GM19035 (cell line): Measurements from ENCODE around the gene CT45A6.
"Not testable (repeated sequence)": the region's sequence is repeated elsewhere in the genome, so short reads cannot be mapped to it uniquely, and the experiment has no call there.

Experiments used
- ATAC-seq: cut with Tn5 transposase; IDR thresholded peaks from one replicate; pipeline ENCODE4 v1.9.1; 2021; ENCODE audit not compliant: unreplicated experiment

The CT45A6 gene

DNA sequence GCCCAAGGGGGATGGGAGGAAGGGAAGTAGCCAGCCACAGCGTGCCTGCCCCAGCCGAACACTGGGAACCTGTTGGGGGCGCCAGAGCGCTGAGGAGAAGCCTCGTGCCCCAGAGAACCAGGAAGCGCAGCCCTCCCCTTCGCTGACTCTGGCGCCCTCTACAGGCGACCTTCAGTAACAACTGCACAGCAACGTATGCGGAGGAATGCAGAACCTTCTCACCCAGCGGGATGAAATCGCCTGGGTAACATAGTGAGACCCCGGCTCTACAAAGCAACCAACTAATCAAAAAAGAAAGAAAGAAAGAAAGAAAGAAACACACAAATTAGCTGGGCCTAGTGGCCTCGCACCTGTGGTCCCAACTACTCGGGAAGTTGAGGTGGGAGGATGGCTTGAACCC lies at the start of gene CT45A6:
CT45A6 (minus strand) TSS at position 101 of the 400 bp plus-strand sequence. CDS start 3,794 bp downstream, outside the sequence.
- not testable (repeated sequence) for ATAC-seq

GRCh38 chrX:135837180-135837579 lies 34.6 kb upstream of the CT45A6 start, which contains the start of gene CT45A7:
Gene CT45A7 (minus strand): TSS chrX:135837280. CDS start chrX:135833533, 3,747 bp downstream.
- ATAC-seq: not testable (repeated sequence)

DNA sequence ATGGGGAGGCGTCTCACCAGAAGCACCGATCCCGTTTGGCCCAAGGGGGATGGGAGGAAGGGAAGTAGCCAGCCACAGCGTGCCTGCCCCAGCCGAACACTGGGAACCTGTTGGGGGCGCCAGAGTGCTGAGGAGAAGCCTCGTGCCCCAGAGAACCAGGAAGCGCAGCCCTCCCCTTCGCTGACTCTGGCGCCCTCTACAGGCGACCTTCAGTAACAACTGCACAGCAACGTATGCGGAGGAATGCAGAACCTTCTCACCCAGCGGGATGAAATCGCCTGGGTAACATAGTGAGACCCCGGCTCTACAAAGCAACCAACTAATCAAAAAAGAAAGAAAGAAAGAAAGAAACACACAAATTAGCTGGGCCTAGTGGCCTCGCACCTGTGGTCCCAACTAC lies 17.3 kb upstream of the CT45A6 start, which contains the start of gene CT45A2:
CT45A2 (minus strand) TSS at position 101 of the 400 bp plus-strand sequence. CDS start 3,747 bp downstream, outside the sequence.
- not testable (repeated sequence) for ATAC-seq

DNA sequence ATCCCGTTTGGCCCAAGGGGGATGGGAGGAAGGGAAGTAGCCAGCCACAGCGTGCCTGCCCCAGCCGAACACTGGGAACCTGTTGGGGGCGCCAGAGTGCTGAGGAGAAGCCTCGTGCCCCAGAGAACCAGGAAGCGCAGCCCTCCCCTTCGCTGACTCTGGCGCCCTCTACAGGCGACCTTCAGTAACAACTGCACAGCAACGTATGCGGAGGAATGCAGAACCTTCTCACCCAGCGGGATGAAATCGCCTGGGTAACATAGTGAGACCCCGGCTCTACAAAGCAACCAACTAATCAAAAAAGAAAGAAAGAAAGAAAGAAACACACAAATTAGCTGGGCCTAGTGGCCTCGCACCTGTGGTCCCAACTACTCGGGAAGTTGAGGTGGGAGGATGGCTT lies 17.2 kb downstream of the CT45A6 start, which contains the start of gene CT45A5:
CT45A5 (minus strand) TSS at position 101 of the 400 bp plus-strand sequence. CDS start 3,774 bp downstream, outside the sequence.
- not testable (repeated sequence) for ATAC-seq

DNA sequence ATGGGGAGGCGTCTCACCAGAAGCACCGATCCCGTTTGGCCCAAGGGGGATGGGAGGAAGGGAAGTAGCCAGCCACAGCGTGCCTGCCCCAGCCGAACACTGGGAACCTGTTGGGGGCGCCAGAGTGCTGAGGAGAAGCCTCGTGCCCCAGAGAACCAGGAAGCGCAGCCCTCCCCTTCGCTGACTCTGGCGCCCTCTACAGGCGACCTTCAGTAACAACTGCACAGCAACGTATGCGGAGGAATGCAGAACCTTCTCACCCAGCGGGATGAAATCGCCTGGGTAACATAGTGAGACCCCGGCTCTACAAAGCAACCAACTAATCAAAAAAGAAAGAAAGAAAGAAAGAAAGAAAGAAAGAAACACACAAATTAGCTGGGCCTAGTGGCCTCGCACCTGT lies 34.5 kb downstream of the CT45A6 start, which contains the start of gene CT45A3:
CT45A3 (minus strand) TSS at position 101 of the 400 bp plus-strand sequence. CDS start 3,747 bp downstream, outside the sequence.
- not testable (repeated sequence) for ATAC-seq

DNA sequence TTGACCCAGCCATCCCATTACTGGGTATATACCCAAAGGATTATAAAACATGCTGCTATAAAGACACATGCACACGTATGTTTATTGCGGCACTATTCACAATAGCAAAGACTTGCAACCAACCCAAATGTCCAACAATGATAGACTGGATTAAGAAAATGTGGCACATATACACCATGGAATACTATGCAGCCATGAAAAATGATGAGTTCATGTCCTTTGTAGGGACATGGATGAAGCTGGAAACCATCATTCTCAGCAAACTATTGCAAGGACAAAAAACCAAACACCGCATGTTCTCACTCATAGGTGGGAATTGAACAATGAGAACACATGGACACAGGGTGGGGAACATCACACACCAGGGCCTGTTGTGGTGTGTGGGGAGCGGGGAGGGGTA lies 57.8 kb downstream of the CT45A6 start:
- not testable (repeated sequence) for ATAC-seq
